HCT116 (cell line): ENCODE results near the gene MPPED1. TPM values are rescaled to one million over a fixed set of nuclear protein-coding genes. Genes with fewer than 3 reads are reported as not detected.

ENCODE experiments used
- ATAC-seq: fragments of 200-7000 bp; cut with Tn5 transposase; 2 replicates; pipeline ENCODE4 v1.9.1; 2020; ENCODE audit warnings: mild to moderate bottlenecking, moderate library complexity
- BruUV-seq: library from RNA; stranded (reverse); fragments of 400-500 nt; replicated peaks from 2 replicates; lab custom pipeline; 2021; lab: Mats Ljungman, UMichigan
- CTCF ChIA-PET: fragments of 300-600 bp; sonication (Branson Sonifier 250); formaldehyde crosslinking; loops from one replicate; lab custom pipeline; 2021; ENCODE audit warnings: antibody characterized with exemption; lab: Charles Lee
- POLR2A ChIA-PET: fragments of 300-600, 350-600 bp; sonication (Branson Sonifier 250); formaldehyde crosslinking; loops from one replicate; lab custom pipeline; 2021; ENCODE audit warnings: antibody characterized with exemption; lab: Charles Lee
- RAD21 ChIA-PET, 2 experiments: fragments of 300-600 bp; sonication (Branson Sonifier 250); formaldehyde crosslinking; loops; one replicate each; lab custom pipeline; 2023; ENCODE audit warnings: low total read pairs in 2 of 2; ENCODE audit not compliant: uncharacterized antibody in 2 of 2, unreplicated experiment in 2 of 2, low non-redundant PET in 1 of 2; lab: Charles Lee
- DNase-seq: peaks from one replicate; pipeline ENCODE4 v3.0.0-alpha.2; 2010; ENCODE audit warnings: low read depth, low spot score
- H2AFZ ChIP-seq: fragments of 200-600 bp; shearing (Covaris generic), sonication (generic); 2 replicates; pipeline ENCODE4 v1.6.1; 2017; ENCODE audit warnings: low read depth, mixed run types, mixed read lengths, antibody characterized with exemption, low read length; ENCODE audit not compliant: poor library complexity, severe bottlenecking
- H3K27ac ChIP-seq: 2 replicates; pipeline ENCODE4 v1.5.1; 2012; ENCODE audit warnings: low read depth, low read length
- H3K27me3 ChIP-seq: fragments of 200-600 bp; sonication (generic); 2 replicates; pipeline ENCODE4 v1.6.1; 2016; ENCODE audit warnings: mixed run types, low read length, mixed read lengths; ENCODE audit not compliant: insufficient read depth
- H3K36me3 ChIP-seq, 2 experiments: fragments of 200-500 bp in 1 of 2; fragments of 200-600 bp in 1 of 2; sonication (Bioruptor generic) in 1 of 2; sonication (generic) in 1 of 2; 2 replicates each; pipeline versions ENCODE4 v1.5.1 to v1.6.1; 2014 to 2016; ENCODE audit warnings: low read length in 2 of 2, inconsistent platforms in 1 of 2, mixed read lengths in 1 of 2, mixed run types in 1 of 2; ENCODE audit not compliant: insufficient read depth in 2 of 2, control insufficient read depth in 1 of 2
- H3K4me1 ChIP-seq, 2 experiments: fragments of 200-600 bp in 1 of 2; sonication (generic) in 1 of 2; 2 replicates each; pipeline versions ENCODE4 v1.5.1 to v1.6.1; 2012 to 2017; ENCODE audit warnings: low read length in 2 of 2, inconsistent platforms in 1 of 2, mild to moderate bottlenecking in 1 of 2, mixed read lengths in 1 of 2, mixed run types in 1 of 2, moderate library complexity in 1 of 2; ENCODE audit not compliant: insufficient read depth in 2 of 2, control insufficient read depth in 1 of 2
- H3K4me2 ChIP-seq: fragments of 200-600 bp; sonication (generic); 2 replicates; pipeline ENCODE4 v1.6.1; 2017; ENCODE audit warnings: mixed run types, low read length, mixed read lengths
- H3K4me3 ChIP-seq, 2 experiments: fragments of 200-600 bp in 1 of 2; sonication (generic) in 1 of 2; replicated peaks in 1 of 2; 2 replicates each; pipeline ENCODE4 v1.5.1; 2011 to 2016; ENCODE audit warnings: low read length in 2 of 2, control low read depth in 1 of 2, low read depth in 1 of 2, mild to moderate bottlenecking in 1 of 2, mixed read lengths in 1 of 2, mixed run types in 1 of 2
- H3K79me2 ChIP-seq: fragments of 200-600 bp; sonication (generic); 2 replicates; pipeline ENCODE4 v1.6.1; 2017; ENCODE audit warnings: mild to moderate bottlenecking, mixed run types, low read length, moderate library complexity, mixed read lengths; ENCODE audit not compliant: insufficient read depth
- H3K9ac ChIP-seq: fragments of 200-600 bp; sonication (generic); 2 replicates; pipeline ENCODE4 v1.6.1; 2016; ENCODE audit warnings: low read length, mixed read lengths
- H3K9me2 ChIP-seq: fragments of 200-600 bp; sonication (generic), shearing (Covaris generic); 2 replicates; pipeline ENCODE4 v1.6.1; 2017; ENCODE audit warnings: mixed run types, mild to moderate bottlenecking, moderate library complexity; ENCODE audit not compliant: insufficient read depth
- H3K9me3 ChIP-seq, 2 experiments: fragments of 200-500 bp in 1 of 2; fragments of 200-600 bp in 1 of 2; sonication (Bioruptor generic) in 1 of 2; sonication (generic) in 1 of 2; 2 replicates each; pipeline ENCODE4 v1.6.1; 2014 to 2017; ENCODE audit warnings: low read length in 2 of 2, mixed read lengths in 2 of 2, inconsistent platforms in 1 of 2, low read depth in 1 of 2, mild to moderate bottlenecking in 1 of 2, mixed run types in 1 of 2, moderate library complexity in 1 of 2; ENCODE audit not compliant: control insufficient read depth in 1 of 2, insufficient read depth in 1 of 2
- H4K20me1 ChIP-seq: fragments of 200-600 bp; sonication (generic), shearing (Covaris generic); 2 replicates; pipeline ENCODE4 v1.6.1; 2017; ENCODE audit warnings: mixed run types, mild to moderate bottlenecking, moderate library complexity; ENCODE audit not compliant: insufficient read depth
- CEBPB ChIP-seq: IDR thresholded peaks from 2 replicates; pipeline ENCODE4 v1.6.1; 2012; ENCODE audit warnings: low read depth
- EGR1 ChIP-seq: IDR thresholded peaks from 2 replicates; pipeline ENCODE4 v1.6.1; 2012; ENCODE audit warnings: low read depth
- EZH2 ChIP-seq: fragments of 200-600 bp; sonication (generic); IDR thresholded peaks from 2 replicates; pipeline ENCODE4 v1.6.1; 2017; ENCODE audit warnings: antibody characterized with exemption, mixed run types
- POLR2A ChIP-seq: IDR thresholded peaks from 2 replicates; pipeline ENCODE4 v1.7.0; 2011; ENCODE audit warnings: borderline replicate concordance; ENCODE audit not compliant: insufficient read depth, insufficient read length; ENCODE audit errors: extremely low read depth
- SRF ChIP-seq: IDR thresholded peaks from 2 replicates; pipeline ENCODE4 v1.6.1; 2012; ENCODE audit warnings: low read depth
- YY1 ChIP-seq: IDR thresholded peaks from 2 replicates; pipeline ENCODE4 v1.6.1; 2011; ENCODE audit warnings: low read length, low read depth, moderate library complexity, mild to moderate bottlenecking; ENCODE audit not compliant: insufficient replicate concordance; ENCODE audit errors: extremely low read depth
- ZNF274 ChIP-seq: fragments of 200-500 bp; sonication (Bioruptor generic); IDR thresholded peaks from 2 replicates; pipeline ENCODE4 v1.6.1; 2014; ENCODE audit warnings: mild to moderate bottlenecking, low read depth, low read length, inconsistent platforms
- intact Hi-C: fragments of 100-400 bp; cut with micrococcal nuclease; formaldehyde crosslinking; loops from 2 replicates; pipeline ENCODE4 v1.10.0; 2022
- total RNA-seq: library from RNA; stranded (reverse); gene quantifications from one replicate; pipeline ENCODE4 v1.2.1, GENCODE V29; 2021; ENCODE audit not compliant: unreplicated experiment
- TF ChIP-seq, protein P1 (sequence below): IDR thresholded peaks from 2 replicates; pipeline ENCODE4 v1.6.1; 2011; ENCODE audit warnings: mild to moderate bottlenecking, low read length, moderate library complexity; ENCODE audit not compliant: insufficient replicate concordance; ENCODE audit errors: extremely low read depth
- TF ChIP-seq, protein P2 (sequence below): IDR thresholded peaks from 2 replicates; pipeline ENCODE4 v1.6.1; 2012

MPPED1 gene
- total RNA-seq, 1 experiment from 2014 or later: not detected

DNA sequence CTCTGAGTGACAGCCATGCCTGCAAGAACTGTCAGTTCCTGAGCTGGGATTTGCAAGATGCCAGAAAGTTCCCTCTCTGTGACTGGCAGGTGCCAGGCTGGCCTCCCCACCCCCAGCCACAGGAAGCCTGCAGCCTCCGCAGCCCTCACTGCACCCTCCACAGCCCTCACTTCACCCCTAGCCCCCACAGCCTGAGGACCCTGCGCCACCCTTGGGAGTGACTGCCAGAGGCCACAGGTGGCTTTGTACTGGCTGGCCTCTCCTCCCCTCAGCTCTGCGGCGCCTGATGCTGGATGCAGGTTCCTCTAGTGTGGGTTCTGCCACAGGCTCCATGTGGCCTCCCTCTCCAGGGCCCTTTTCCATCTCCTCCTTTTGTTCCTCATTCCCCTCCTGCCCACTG lies 28.7 kb downstream of the MPPED1 start:
- CTCF ChIA-PET: no interaction called here
- H3K4me2 ChIP-seq: no peak overlapping the region
- H3K36me3 ChIP-seq: no peaks in the 10 kb centered on the region
- TF ChIP-seq, protein P1, sequence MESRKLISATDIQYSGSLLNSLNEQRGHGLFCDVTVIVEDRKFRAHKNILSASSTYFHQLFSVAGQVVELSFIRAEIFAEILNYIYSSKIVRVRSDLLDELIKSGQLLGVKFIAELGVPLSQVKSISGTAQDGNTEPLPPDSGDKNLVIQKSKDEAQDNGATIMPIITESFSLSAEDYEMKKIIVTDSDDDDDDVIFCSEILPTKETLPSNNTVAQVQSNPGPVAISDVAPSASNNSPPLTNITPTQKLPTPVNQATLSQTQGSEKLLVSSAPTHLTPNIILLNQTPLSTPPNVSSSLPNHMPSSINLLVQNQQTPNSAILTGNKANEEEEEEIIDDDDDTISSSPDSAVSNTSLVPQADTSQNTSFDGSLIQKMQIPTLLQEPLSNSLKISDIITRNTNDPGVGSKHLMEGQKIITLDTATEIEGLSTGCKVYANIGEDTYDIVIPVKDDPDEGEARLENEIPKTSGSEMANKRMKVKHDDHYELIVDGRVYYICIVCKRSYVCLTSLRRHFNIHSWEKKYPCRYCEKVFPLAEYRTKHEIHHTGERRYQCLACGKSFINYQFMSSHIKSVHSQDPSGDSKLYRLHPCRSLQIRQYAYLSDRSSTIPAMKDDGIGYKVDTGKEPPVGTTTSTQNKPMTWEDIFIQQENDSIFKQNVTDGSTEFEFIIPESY: no peak
- TF ChIP-seq, all 23 proteins: peak for 0
- Histone ChIP-seq H3K79me2 (no peaks in the 10 kb centered on the region), H3K9me2 (no peaks in the 10 kb centered on the region), H3K4me3 (no peak overlapping the region), H3K9me3 (no peaks in the 10 kb centered on the region), H3K4me1 (no peaks in the 10 kb centered on the region), H2AFZ (no peak overlapping the region), H3K9ac (no peak overlapping the region), H4K20me1 (no peaks in the 10 kb centered on the region), H3K27me3 (peaks cover 15% of the 10 kb centered on the region; the same call in 1 of the 2 replicates), H3K27ac (no peak overlapping the region)
- no peak for ATAC-seq
- POLR2A ChIA-PET: no interaction called here
- no peak for DNase-seq
- RAD21 ChIA-PET: no interaction called here
- intact Hi-C loops: no loop called here
- BruUV-seq: no TSS peak

DNA sequence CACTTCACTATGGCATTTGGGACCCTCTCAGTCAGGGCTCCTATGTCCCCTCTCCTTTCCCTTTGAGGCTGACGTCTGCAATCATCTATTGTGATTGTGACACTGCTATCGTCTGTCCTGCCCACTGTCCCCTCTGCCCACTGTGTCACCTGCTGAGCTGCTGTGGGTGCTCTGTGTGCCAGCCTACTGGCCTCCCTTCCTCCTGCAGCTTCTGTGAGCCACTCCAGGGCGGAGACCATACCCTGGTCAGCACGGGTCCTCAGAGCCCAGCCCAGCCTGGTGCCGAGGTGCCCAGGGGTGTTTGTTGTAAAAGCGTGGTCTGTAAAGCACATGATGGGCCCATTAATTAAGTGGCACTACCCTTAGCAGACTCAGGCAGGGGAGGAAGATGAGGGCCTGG lies 29.4 kb downstream of the MPPED1 start:
- BruUV-seq: no TSS peak
- DNase-seq (no peak), ATAC-seq (no peak)
- H3K27me3 ChIP-seq: peaks cover 15% of the 10 kb centered on the region; the same call in 1 of the 2 replicates
- no peaks in the 10 kb centered on the region for H4K20me1 ChIP-seq
- POLR2A ChIA-PET: no interaction called here
- no peak for TF ChIP-seq ZNF274
- TF ChIP-seq CEBPB: no peak
- TF ChIP-seq, protein P2, sequence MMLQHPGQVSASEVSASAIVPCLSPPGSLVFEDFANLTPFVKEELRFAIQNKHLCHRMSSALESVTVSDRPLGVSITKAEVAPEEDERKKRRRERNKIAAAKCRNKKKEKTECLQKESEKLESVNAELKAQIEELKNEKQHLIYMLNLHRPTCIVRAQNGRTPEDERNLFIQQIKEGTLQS: no peak
- no peak for TF ChIP-seq POLR2A
- TF ChIP-seq EGR1: no peak
- TF ChIP-seq SRF: no peak
- TF ChIP-seq EZH2: no peak
- no peak for TF ChIP-seq YY1
- no peaks in the 10 kb centered on the region for H3K79me2 ChIP-seq
- no peak overlapping the region for H3K4me2 ChIP-seq
- no peak overlapping the region for H3K4me3 ChIP-seq
- no peak overlapping the region for H3K27ac ChIP-seq
- no peaks in the 10 kb centered on the region for H3K36me3 ChIP-seq
- no peak overlapping the region for H3K9ac ChIP-seq
- H3K9me3 ChIP-seq: no peaks in the 10 kb centered on the region
- intact Hi-C loops: no loop called here
- no peaks in the 10 kb centered on the region for H3K9me2 ChIP-seq
- RAD21 ChIA-PET: no interaction called here
- H3K4me1 ChIP-seq: no peaks in the 10 kb centered on the region
- no peak overlapping the region for H2AFZ ChIP-seq
- CTCF ChIA-PET: no interaction called here
